ENCODE results near the gene RPTOR. TPM values are rescaled to one million over a fixed set of nuclear protein-coding genes. Genes with fewer than 3 reads are reported as not detected.
A peak's percentile ranks its signal among the peaks of the same experiment; 100 is the strongest.
"Not testable (repeated sequence)": the region's sequence is repeated elsewhere in the genome, so short reads cannot be mapped to it uniquely, and the experiment has no call there.

RPTOR gene
- total and polyA plus RNA-seq, 2 experiments from 2014 or later, result 6.6 to 16.1 TPM

DNA sequence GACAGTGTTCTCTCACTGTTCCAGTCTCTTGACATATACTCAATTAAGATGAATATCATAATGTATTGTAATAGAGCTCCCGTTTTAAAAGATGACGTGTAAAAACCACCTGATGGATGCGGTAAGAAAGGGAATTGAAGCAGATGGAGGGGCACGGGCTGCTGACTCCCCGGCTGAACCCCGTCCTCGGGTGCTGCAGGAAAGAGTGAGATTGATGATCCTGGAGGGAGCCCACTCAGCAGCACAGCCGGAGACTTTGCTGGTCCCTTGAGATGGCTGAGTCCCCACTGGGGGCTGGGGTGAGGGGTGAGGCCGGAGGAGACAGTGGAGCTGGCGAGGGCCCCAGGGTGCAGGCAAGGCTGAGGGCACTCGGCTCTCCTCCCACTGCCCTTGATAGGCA is 217.4 kb downstream of the RPTOR start:
- Histone ChIP-seq H3K9me2 (ENCODE audit: insufficient read depth) (no peaks in the 10 kb centered on the region), H3F3A (ENCODE audit: insufficient read depth) (0 out of 2 replicates have a peak, but pooled peaks cover 10% of the 10 kb centered on the region), H4K20me1 (ENCODE audit: insufficient read depth) (no peaks in the 10 kb centered on the region), H3K9me3 (ENCODE audit: low read depth) (no peaks in the 10 kb centered on the region), H3K4me2 (ENCODE audit: unreplicated experiment) (no peak overlapping the region), H3K27ac (peak overlapping the region; percentile 30; the same call in 1 of the 2 replicates), H3K4me1 (ENCODE audit: insufficient read depth) (peaks cover 25% of the 10 kb centered on the region), H3K27me3 (replicated peaks; ENCODE audit: insufficient read depth) (no peaks in the 10 kb centered on the region), H3K4me3 (peak overlapping the region; percentile 24; the same call in 1 of the 2 replicates), H3K9ac (no peak overlapping the region), H2AFZ (no peak overlapping the region), H3K79me2 (ENCODE audit: insufficient read depth) (no peaks in the 10 kb centered on the region; the same call in 1 of the 2 replicates), H3K36me3 (ENCODE audit: low read depth) (no peaks in the 10 kb centered on the region)
- TF ChIP-seq EZH2 (IDR thresholded peaks at IDR 0.05; ENCODE audit: insufficient read depth, poor library complexity, severe bottlenecking) (no peak), EZH2phosphoT487 (IDR thresholded peaks at IDR 0.05; ENCODE audit: insufficient read depth, low read depth) (no peak)
- no peak for DNase-seq
- in situ Hi-C loops (cut with MboI), result no loop called here
- 94 to 98% methylated on average over 11 of the region's 11 CpGs for WGBS, 2 experiments (ENCODE audit: low coverage in 1 of 2, low lambda C conversion rate in 2 of 2, missing lambda C conversion rate in 2 of 2)

- no peak for DNase-seq
- no peaks in the 10 kb centered on the region for H4K20me1 ChIP-seq (ENCODE audit: insufficient read depth)
- peaks cover 25% of the 10 kb centered on the region for H3K4me1 ChIP-seq (ENCODE audit: insufficient read depth)
Observed at GRCh38 chr17:80763293-80763867, 218.7 kb downstream of the RPTOR start.

GRCh38 chr17:80764627-80765145 is 220.0 kb downstream of the RPTOR start:
- H3K9ac ChIP-seq; H3K79me2 ChIP-seq (ENCODE audit: insufficient read depth); H3K9me3 ChIP-seq (ENCODE audit: low read depth); H3K36me3 ChIP-seq (ENCODE audit: low read depth); H3F3A ChIP-seq (ENCODE audit: insufficient read depth); H3K27me3 ChIP-seq (replicated peaks; ENCODE audit: insufficient read depth); H3K27ac ChIP-seq; H3K9me2 ChIP-seq (ENCODE audit: insufficient read depth); H3K4me3 ChIP-seq; DNase-seq; H3K4me2 ChIP-seq (ENCODE audit: unreplicated experiment); H4K20me1 ChIP-seq (ENCODE audit: insufficient read depth); H2AFZ ChIP-seq; in situ Hi-C loops (cut with MboI): not testable (repeated sequence)
- WGBS, 2 experiments (ENCODE audit: low coverage in 1 of 2, low lambda C conversion rate in 2 of 2, missing lambda C conversion rate in 2 of 2), result 83 to 85% methylated on average over 4 of the region's 5 CpGs
- peaks cover 18% of the 10 kb centered on the region for H3K4me1 ChIP-seq (ENCODE audit: insufficient read depth)

More at GRCh38 chr17:80763293-80763867, 218.7 kb downstream of the RPTOR start:
- Histone ChIP-seq H3K27ac (no peak overlapping the region), H3K9me2 (ENCODE audit: insufficient read depth) (no peaks in the 10 kb centered on the region), H3K4me3 (no peak overlapping the region), H3F3A (ENCODE audit: insufficient read depth) (0 out of 2 replicates have a peak, but pooled peaks cover 10% of the 10 kb centered on the region), H3K79me2 (ENCODE audit: insufficient read depth) (no peaks in the 10 kb centered on the region; the same call in 1 of the 2 replicates), H3K27me3 (replicated peaks; ENCODE audit: insufficient read depth) (no peaks in the 10 kb centered on the region), H3K9me3 (ENCODE audit: low read depth) (no peaks in the 10 kb centered on the region), H3K36me3 (ENCODE audit: low read depth) (no peaks in the 10 kb centered on the region), H3K9ac (no peak overlapping the region), H2AFZ (no peak overlapping the region), H3K4me2 (ENCODE audit: unreplicated experiment) (no peak overlapping the region)
- TF ChIP-seq EZH2 (IDR thresholded peaks at IDR 0.05; ENCODE audit: insufficient read depth, poor library complexity, severe bottlenecking) (no peak), EZH2phosphoT487 (IDR thresholded peaks at IDR 0.05; ENCODE audit: insufficient read depth, low read depth) (no peak)
- WGBS, 2 experiments (ENCODE audit: low coverage in 1 of 2, low lambda C conversion rate in 2 of 2, missing lambda C conversion rate in 2 of 2), result 91% methylated on average over 15 of the region's 15 CpGs
- in situ Hi-C loops (cut with MboI), result no loop called here

GRCh38 chr17:80765241-80765961 is 220.8 kb downstream of the RPTOR start:
- no peak overlapping the region for H3K4me3 ChIP-seq
- H3K27me3 ChIP-seq (replicated peaks; ENCODE audit: insufficient read depth), result no peaks in the 10 kb centered on the region
- H3K9me2 ChIP-seq (ENCODE audit: insufficient read depth), result no peaks in the 10 kb centered on the region
- 95 to 97% methylated on average over 18 of the region's 18 CpGs for WGBS, 2 experiments (ENCODE audit: low coverage in 1 of 2, low lambda C conversion rate in 2 of 2, missing lambda C conversion rate in 2 of 2)
- TF ChIP-seq EZH2phosphoT487 (IDR thresholded peaks at IDR 0.05; ENCODE audit: insufficient read depth, low read depth), result no peak
- no peak for TF ChIP-seq EZH2 (IDR thresholded peaks at IDR 0.05; ENCODE audit: insufficient read depth, poor library complexity, severe bottlenecking)
- H3K9me3 ChIP-seq (ENCODE audit: low read depth), result no peaks in the 10 kb centered on the region
- no peak for DNase-seq
- no peak overlapping the region for H3K4me2 ChIP-seq (ENCODE audit: unreplicated experiment)
- H3F3A ChIP-seq (ENCODE audit: insufficient read depth), result 0 out of 2 replicates have a peak, but pooled peaks cover 10% of the 10 kb centered on the region
- H4K20me1 ChIP-seq (ENCODE audit: insufficient read depth), result no peaks in the 10 kb centered on the region
- H3K4me1 ChIP-seq (ENCODE audit: insufficient read depth), result peaks cover 18% of the 10 kb centered on the region
- no peak overlapping the region for H2AFZ ChIP-seq
- no peaks in the 10 kb centered on the region for H3K36me3 ChIP-seq (ENCODE audit: low read depth)
- no peak overlapping the region for H3K27ac ChIP-seq
- no peak overlapping the region for H3K9ac ChIP-seq
- in situ Hi-C loops (cut with MboI), result no loop called here
- H3K79me2 ChIP-seq (ENCODE audit: insufficient read depth), result no peaks in the 10 kb centered on the region; the same call in 1 of the 2 replicates
